ENCODE results near the gene DCDC2C.

DNA sequence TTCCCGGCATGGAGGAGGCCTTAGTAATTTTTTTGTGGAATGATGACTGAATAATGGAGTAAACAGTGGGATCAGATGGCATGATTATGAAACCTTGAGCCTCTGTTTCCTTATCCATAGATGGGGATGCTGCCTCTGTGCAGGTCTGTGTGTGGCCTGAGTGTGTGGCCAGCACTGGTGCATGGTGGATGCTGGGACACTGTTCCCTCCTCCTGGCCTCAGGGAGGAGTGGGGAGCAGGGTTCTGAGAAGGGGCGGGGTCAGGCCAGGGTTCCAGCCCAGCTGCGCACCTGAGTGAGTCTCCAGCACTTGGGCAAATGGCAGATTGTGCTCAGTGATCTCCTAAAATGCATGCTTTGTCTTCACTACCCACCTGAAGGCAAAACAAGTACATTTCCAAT, 66.4 kb downstream of the DCDC2C start:
- no peak for TF ChIP-seq CEBPB (IDR thresholded peaks at IDR 0.05)
- TF ChIP-seq, protein P1, sequence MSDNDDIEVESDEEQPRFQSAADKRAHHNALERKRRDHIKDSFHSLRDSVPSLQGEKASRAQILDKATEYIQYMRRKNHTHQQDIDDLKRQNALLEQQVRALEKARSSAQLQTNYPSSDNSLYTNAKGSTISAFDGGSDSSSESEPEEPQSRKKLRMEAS (IDR thresholded peaks at IDR 0.05): no peak
- TF ChIP-seq, protein P2, sequence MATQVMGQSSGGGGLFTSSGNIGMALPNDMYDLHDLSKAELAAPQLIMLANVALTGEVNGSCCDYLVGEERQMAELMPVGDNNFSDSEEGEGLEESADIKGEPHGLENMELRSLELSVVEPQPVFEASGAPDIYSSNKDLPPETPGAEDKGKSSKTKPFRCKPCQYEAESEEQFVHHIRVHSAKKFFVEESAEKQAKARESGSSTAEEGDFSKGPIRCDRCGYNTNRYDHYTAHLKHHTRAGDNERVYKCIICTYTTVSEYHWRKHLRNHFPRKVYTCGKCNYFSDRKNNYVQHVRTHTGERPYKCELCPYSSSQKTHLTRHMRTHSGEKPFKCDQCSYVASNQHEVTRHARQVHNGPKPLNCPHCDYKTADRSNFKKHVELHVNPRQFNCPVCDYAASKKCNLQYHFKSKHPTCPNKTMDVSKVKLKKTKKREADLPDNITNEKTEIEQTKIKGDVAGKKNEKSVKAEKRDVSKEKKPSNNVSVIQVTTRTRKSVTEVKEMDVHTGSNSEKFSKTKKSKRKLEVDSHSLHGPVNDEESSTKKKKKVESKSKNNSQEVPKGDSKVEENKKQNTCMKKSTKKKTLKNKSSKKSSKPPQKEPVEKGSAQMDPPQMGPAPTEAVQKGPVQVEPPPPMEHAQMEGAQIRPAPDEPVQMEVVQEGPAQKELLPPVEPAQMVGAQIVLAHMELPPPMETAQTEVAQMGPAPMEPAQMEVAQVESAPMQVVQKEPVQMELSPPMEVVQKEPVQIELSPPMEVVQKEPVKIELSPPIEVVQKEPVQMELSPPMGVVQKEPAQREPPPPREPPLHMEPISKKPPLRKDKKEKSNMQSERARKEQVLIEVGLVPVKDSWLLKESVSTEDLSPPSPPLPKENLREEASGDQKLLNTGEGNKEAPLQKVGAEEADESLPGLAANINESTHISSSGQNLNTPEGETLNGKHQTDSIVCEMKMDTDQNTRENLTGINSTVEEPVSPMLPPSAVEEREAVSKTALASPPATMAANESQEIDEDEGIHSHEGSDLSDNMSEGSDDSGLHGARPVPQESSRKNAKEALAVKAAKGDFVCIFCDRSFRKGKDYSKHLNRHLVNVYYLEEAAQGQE (IDR thresholded peaks at IDR 0.05; ENCODE audit: low read depth): no peak
- TF ChIP-seq FOXM1 (IDR thresholded peaks at IDR 0.05; ENCODE audit: borderline replicate concordance, low read depth): no peak
- TF ChIP-seq TAF1 (IDR thresholded peaks at IDR 0.05; ENCODE audit: low read depth): no peak
- TF ChIP-seq EP300 (IDR thresholded peaks at IDR 0.05; ENCODE audit: borderline replicate concordance): no peak
- no peak for TF ChIP-seq EGR1 (IDR thresholded peaks at IDR 0.05)
- no peak for TF ChIP-seq YY1 (IDR thresholded peaks at IDR 0.05; ENCODE audit: low read depth)
- TF ChIP-seq NFIC (IDR thresholded peaks at IDR 0.05): no peak

Data from Ishikawa (cell line).